ENCODE measurements around the gene CCR3.

Gene CCR3

GRCh38 chr3:46242120-46242519 is at the start of gene CCR3:
TSS of gene CCR3 (plus strand) at chr3:46242460. CDS start at chr3:46265159, 22,699 bp downstream.
- peak; percentile 30 to 62 (median 61) for DNase-seq

- DNase-seq, result no peak
Observed at GRCh38 chr3:46192939-46193338, 49.3 kb upstream of the CCR3 start.

- peak; percentile 65 to 91 (median 91) for DNase-seq
Observed at GRCh38 chr3:46193436-46193835, 48.8 kb upstream of the CCR3 start.

GRCh38 chr3:46194868-46195553 is 47.2 kb upstream of the CCR3 start:
- no peak for DNase-seq

GRCh38 chr3:46196261-46196957 is 45.9 kb upstream of the CCR3 start:
- DNase-seq, result no peak

GRCh38 chr3:46200211-46200610 is 42.0 kb upstream of the CCR3 start:
- DNase-seq, result no peak

- DNase-seq, result peak in 2 of 3 donors; percentile 52 to 54
Observed at GRCh38 chr3:46200790-46201189, 41.5 kb upstream of the CCR3 start.

GRCh38 chr3:46202535-46202934 is 39.7 kb upstream of the CCR3 start:
- DNase-seq, result peak; percentile 79 to 87 (median 80)

GRCh38 chr3:46203681-46204080 is 38.6 kb upstream of the CCR3 start:
- no peak for DNase-seq

- DNase-seq, result peak in 1 of 3 donors; percentile 39
Observed at GRCh38 chr3:46205286-46205960, 36.8 kb upstream of the CCR3 start.

- DNase-seq, result peak in 2 of 3 donors; percentile 53 to 68
Observed at GRCh38 chr3:46206282-46207015, 35.8 kb upstream of the CCR3 start.

- DNase-seq, result peak in 1 of 3 donors; percentile 49
Observed at GRCh38 chr3:46207514-46207913, 34.7 kb upstream of the CCR3 start.

GRCh38 chr3:46208167-46208704 is 34.0 kb upstream of the CCR3 start, which contains the start of gene CCR1:
TSS of gene CCR1 (minus strand) at chr3:46208313. CDS start at chr3:46204313, 4,000 bp downstream.
- DNase-seq, result peak; percentile 91 to 96 (median 92)

- DNase-seq, result no peak
Observed at GRCh38 chr3:46209053-46209452, 33.2 kb upstream of the CCR3 start.

GRCh38 chr3:46209746-46210470 is 32.4 kb upstream of the CCR3 start:
- DNase-seq, result peak; percentile 78 to 85 (median 85)

GRCh38 chr3:46212101-46212500 is 30.2 kb upstream of the CCR3 start:
- no peak for DNase-seq

GRCh38 chr3:46213201-46213600 is 29.1 kb upstream of the CCR3 start:
- DNase-seq, result peak; percentile 53 to 75 (median 60)

GRCh38 chr3:46214751-46215352 is 27.4 kb upstream of the CCR3 start:
- DNase-seq, result peak; percentile 53 to 68 (median 61)

- no peak for DNase-seq
Observed at GRCh38 chr3:46215810-46216414, 26.3 kb upstream of the CCR3 start.

GRCh38 chr3:46218196-46218709 is 24.0 kb upstream of the CCR3 start:
- no peak for DNase-seq

GRCh38 chr3:46221391-46221790 is 20.9 kb upstream of the CCR3 start:
- DNase-seq, result no peak

Measured in suppressor macrophage treated with lipopolysaccharide for 1 hour (primary cell).